NT2/D1 (cell line): ENCODE results near the gene GOLGA8N.
A peak's percentile ranks its signal among the peaks of the same experiment; 100 is the strongest.
"Not testable (repeated sequence)": the region's sequence is repeated elsewhere in the genome, so short reads cannot be mapped to it uniquely, and the experiment has no call there.

Source experiments
- DNase-seq: peaks from one replicate; pipeline ENCODE4 v3.0.0-alpha.2; 2011; ENCODE audit warnings: low read depth, low spot score
- H3K27me3 ChIP-seq: 2 replicates; pipeline ENCODE4 v1.6.0; 2011; ENCODE audit warnings: mild to moderate bottlenecking; ENCODE audit not compliant: insufficient read length, insufficient read depth
- H3K36me3 ChIP-seq: 2 replicates; pipeline ENCODE4 v1.6.1; 2011; ENCODE audit warnings: mild to moderate bottlenecking, low read length, mixed read lengths; ENCODE audit not compliant: insufficient read depth, insufficient read length
- H3K4me1 ChIP-seq: 2 replicates; pipeline ENCODE4 v1.5.1; 2011; ENCODE audit not compliant: insufficient read depth, insufficient read length
- H3K4me3 ChIP-seq: 2 replicates; pipeline ENCODE4 v1.5.1; 2011; ENCODE audit warnings: low read depth; ENCODE audit not compliant: insufficient read length
- H3K9ac ChIP-seq: 2 replicates; pipeline ENCODE4 v1.6.0; 2011; ENCODE audit warnings: low read depth; ENCODE audit not compliant: insufficient read length
- H3K9me3 ChIP-seq: 2 replicates; pipeline ENCODE4 v1.5.1; 2011; ENCODE audit warnings: mild to moderate bottlenecking, low read length; ENCODE audit not compliant: insufficient read depth

Gene GOLGA8N

DNA sequence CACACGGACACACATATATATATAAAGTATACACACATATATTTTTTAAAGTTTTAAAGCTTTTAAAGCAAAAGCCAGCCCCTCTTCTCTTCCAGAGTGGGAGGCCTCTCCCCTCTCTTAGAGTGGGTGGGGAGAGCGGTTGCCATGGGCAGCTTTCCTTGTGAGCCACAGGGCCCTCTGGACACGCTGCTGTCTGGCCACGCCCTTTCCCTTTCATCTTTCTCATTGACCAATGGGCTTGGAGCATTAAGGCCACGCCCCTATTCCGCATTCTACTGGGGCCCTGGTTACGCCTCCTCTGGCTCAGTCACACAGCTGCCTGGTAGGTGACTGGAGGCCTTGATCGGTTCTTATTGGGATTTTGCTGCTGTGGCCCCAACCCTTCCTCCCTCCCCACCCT is at the start of gene GOLGA8N:
Gene GOLGA8N (plus strand): TSS at position 306 of the 400 bp plus-strand sequence.
- H3K4me3 ChIP-seq, DNase-seq, H3K9me3 ChIP-seq, H3K4me1 ChIP-seq, H3K36me3 ChIP-seq, H3K9ac ChIP-seq, H3K27me3 ChIP-seq: not testable (repeated sequence)

DNA sequence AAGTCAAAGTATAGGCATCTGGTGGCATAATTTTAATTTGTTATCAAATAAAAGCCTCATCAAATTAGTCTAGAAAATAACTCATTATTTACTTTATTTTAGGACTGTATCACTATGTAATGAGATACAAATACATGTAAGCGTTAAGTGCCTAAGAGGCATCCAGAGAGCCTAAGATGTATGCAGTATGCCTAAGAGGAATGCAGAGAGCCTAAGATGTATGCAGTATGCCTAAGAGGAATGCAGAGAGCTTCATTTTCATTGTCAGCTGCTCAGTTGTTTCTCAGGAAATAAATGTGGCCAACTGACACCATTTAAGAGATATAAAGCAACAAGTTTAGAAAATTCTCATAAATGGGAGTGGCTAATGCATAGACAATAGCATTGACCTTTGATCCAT is 49.8 kb upstream of the GOLGA8N start:
- not testable (repeated sequence) for H3K27me3 ChIP-seq, H3K9me3 ChIP-seq, H3K9ac ChIP-seq, H3K36me3 ChIP-seq, H3K4me3 ChIP-seq, H3K4me1 ChIP-seq, DNase-seq

DNA sequence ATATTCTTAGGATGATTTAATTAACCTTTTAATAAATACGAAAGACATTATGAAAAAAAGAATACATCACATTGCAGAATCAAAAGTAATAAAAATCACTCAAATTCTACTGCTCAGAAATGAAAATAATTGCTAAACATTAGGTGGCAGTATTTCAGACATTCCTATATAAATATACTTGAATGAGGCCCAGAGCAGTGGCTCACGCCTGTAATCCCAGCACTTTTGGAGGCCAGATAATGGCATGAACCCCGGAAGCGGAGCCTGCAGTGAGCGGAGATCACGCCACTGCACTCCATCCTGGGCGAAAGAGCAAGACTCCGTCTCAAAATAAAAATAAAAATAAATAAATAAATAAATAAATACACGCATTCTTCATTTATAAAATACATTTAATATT is 48.1 kb upstream of the GOLGA8N start:
- not testable (repeated sequence) for H3K9ac ChIP-seq, H3K27me3 ChIP-seq, H3K9me3 ChIP-seq, H3K4me3 ChIP-seq, H3K36me3 ChIP-seq, DNase-seq, H3K4me1 ChIP-seq

DNA sequence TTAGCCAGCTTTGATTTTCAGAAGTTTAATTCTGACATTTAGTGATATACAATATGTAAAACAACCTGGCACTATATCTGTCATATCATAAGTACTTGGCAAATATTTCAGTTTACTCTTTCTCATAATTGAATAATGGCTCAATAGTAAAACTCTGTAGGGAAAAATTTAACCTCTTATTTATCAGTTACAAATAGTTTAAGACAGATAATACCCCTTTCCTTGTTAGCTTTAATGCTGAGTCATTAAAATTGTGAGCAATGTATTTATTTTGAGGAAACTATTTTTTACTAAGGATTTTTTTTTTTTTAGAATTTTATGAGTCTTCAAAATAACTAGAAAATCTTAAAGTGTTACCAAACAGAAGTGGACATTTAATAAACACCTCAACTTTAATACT is 38.7 kb upstream of the GOLGA8N start:
- H3K36me3 ChIP-seq, H3K4me3 ChIP-seq, H3K4me1 ChIP-seq, DNase-seq, H3K9ac ChIP-seq, H3K27me3 ChIP-seq, H3K9me3 ChIP-seq: not testable (repeated sequence)

DNA sequence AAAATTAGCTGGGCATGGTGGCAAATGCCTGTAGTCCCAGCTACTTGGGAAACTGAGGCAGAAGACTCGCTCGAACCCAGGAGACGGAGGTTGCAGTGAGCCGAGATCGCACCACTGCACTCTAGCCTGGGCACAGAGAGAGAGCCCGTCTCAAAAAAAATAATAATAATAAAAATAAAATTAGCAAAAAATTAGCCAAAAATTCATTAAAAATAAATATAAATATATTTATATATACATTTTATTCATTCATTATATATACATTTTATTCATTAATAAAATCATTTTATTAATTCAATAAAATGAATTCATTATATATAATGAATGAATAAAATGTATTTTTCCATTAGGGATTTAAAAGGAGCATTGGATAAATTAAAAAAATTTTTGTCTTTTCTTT is 31.1 kb upstream of the GOLGA8N start:
- H3K9ac ChIP-seq, H3K4me3 ChIP-seq, H3K36me3 ChIP-seq, H3K27me3 ChIP-seq, H3K4me1 ChIP-seq, DNase-seq, H3K9me3 ChIP-seq: not testable (repeated sequence)

DNA sequence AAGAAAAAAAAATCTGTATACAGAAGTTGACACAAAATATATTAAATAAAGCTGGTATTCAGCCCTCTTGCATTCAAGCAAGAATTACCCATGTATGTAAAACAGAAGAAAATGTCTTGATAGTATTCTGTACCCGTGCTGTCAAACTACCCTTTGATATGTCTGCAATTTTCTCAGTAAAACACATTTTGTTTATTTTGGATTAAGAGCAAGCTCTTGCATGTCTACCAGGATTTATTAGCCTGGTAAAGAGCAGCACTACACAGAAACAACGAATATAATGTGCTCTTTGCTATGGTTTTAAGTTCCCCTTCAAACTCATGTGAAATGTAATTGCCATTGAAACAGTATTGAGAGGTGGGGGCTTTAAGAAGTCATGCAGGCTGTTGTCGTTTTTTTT is 24.3 kb upstream of the GOLGA8N start:
- not testable (repeated sequence) for H3K9ac ChIP-seq, DNase-seq, H3K4me1 ChIP-seq, H3K36me3 ChIP-seq, H3K27me3 ChIP-seq, H3K9me3 ChIP-seq, H3K4me3 ChIP-seq

DNA sequence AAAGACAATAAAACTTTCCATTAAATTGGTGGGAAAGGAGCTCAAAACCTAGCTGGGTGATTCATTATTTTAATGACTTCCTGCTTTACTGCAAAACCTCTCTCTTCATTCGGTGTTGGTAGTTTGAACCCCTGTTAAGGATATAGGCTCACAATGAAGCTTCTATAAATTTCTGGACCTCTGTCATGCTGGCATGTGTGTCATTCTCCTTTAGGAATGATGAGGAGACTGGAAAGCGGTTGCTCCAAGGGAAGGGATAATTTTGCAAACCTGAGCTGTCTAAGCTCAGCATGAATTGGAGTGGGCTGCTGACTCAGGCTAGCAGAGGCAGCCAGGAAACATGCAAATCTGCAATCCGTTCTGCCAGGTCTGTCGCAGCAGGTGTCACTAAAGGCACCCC is 14.8 kb upstream of the GOLGA8N start:
- H3K9me3 ChIP-seq, H3K4me1 ChIP-seq, DNase-seq, H3K9ac ChIP-seq, H3K27me3 ChIP-seq, H3K36me3 ChIP-seq, H3K4me3 ChIP-seq: not testable (repeated sequence)

DNA sequence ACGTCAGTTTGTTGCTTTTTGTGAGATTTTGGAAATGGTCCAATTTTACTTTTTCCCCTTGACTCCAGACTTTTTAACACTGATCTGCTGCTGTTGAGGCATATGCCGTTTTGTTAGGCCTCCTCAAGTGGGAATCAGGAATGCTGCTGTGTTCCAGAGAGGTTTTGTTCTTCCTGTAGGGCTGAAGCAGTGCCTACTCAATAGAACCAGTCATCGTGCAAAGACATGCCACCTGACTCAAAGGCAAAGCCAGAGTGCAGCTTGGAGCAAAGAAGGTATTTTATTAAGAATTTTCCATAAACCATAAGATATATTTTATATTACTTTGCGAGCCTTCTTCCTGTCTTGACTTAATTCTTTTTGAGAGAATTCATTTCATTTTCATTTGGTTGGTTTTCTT is 7.4 kb upstream of the GOLGA8N start:
- H3K4me3 ChIP-seq, DNase-seq, H3K9ac ChIP-seq, H3K9me3 ChIP-seq, H3K27me3 ChIP-seq, H3K36me3 ChIP-seq, H3K4me1 ChIP-seq: not testable (repeated sequence)

DNA sequence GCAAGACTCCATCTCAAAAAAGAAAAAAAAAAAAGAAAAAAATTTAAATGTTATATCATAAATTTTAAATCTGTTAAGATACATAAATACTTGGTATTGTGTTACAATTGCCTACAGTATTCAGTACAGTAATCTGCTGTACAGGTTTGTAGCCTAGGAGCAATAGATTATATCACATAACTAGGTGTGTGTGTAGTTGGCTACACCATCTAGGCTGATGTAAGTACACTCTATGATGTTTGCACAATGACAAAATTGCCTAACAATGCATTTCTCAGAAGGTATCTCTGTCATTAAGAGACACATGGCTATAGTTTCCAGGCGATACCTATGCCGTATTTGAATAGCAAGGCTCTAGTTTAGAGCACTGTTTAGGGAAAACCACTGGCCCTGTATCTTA is 16.3 kb downstream of the GOLGA8N start:
- not testable (repeated sequence) for H3K27me3 ChIP-seq, H3K36me3 ChIP-seq, H3K9me3 ChIP-seq, H3K9ac ChIP-seq, H3K4me1 ChIP-seq, H3K4me3 ChIP-seq, DNase-seq

DNA sequence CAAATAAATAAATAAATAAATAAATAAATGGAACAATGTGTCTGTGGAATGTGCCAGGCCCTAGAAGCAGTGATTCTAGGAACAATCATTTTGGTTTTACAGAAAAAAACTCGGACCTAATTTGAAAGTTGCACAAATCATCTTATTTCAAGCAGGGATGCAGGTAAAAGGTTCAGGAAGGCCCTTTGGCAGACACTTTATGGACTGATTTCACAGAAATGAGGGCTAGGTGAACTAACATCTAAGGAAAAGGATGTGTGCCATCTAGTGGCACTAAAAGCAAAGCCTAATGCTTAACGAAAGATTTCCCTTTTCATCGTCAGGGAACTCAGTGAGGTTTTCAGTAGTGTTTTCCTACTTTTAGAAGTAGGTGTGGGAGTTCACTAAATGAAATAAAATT is 17.5 kb downstream of the GOLGA8N start:
- not testable (repeated sequence) for H3K4me3 ChIP-seq, H3K4me1 ChIP-seq, H3K9ac ChIP-seq, H3K27me3 ChIP-seq, DNase-seq, H3K36me3 ChIP-seq, H3K9me3 ChIP-seq

DNA sequence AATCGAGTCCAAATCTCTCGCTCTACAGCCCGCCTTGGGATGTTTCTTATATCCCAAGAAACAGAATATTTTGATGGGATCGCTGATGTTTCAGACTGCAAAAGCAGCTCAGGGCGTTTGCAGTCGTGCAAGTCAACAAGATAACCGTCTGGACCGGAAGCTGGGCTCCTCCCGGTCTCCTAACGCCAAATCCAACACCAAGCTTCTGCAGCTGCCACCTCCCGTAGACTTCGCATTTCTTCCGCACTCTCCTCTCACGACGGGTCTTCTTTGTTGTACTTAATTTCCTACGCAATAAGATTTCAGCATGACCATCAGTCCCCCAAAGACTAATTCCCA is 21.4 kb downstream of the GOLGA8N start:
- DNase-seq = peak; percentile 1
- H3K9ac ChIP-seq, H3K27me3 ChIP-seq, H3K36me3 ChIP-seq, H3K4me1 ChIP-seq, H3K9me3 ChIP-seq: not testable (repeated sequence)
- H3K4me3 ChIP-seq = peak overlapping the region; percentile 11

DNA sequence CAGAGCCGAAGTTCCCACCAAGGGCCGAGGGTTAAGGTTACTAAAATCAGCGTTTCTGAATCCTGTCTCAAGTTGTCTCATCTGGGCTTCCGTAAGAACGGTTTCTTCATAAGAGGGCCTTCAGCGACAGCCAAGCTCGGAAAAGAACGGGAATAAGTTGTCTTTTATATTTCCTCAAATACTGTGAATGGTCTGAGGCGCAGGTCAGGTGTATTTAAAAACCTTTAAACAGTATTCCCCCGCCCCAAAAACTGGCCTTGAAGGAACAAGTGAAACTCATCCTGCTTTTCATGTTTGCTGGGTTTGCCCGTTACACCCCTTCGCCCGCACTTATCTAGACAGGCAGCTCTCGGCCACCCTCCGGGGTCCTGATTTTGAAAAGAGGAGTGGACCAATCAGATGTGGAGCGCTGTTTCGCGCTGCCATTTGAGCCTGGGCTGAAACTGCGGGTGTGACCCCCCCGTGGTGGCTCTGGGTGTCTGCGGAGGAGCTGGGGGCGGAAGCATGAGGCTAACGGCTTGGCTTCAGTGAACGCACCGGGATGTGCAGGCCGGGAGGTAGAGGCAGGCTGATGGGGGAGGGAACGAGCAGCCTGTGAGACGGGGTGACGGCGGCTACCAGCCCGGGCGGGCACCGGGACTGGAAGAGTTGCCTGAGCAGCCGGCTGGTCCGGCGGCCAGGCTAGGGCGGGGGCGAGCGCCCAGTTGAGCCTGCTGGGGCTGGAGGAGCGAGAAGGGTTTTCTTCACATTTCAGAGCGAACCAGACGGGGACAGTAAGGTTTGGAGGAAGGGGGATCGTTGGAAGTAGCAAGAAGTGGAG is 22.0 kb downstream of the GOLGA8N start, which contains the start of gene ARHGAP11A:
Gene ARHGAP11A (plus strand): TSS at position 454 of the 820 bp plus-strand sequence. CDS start 708 bp downstream, outside the sequence.
- not testable (repeated sequence) for H3K9me3 ChIP-seq, H3K36me3 ChIP-seq, H3K27me3 ChIP-seq, H3K4me1 ChIP-seq
- DNase-seq = peak; percentile 27
- Histone ChIP-seq H3K9ac (peak within 1 kb of the TSS; percentile 82), H3K4me3 (peak within 1 kb of the TSS; percentile 55)
